HG02571 (cell line): Measurements from ENCODE around the gene STEAP3.
A peak's percentile ranks its signal among the peaks of the same experiment; 100 is the strongest.

Source experiments
- ATAC-seq: cut with Tn5 transposase; IDR thresholded peaks from one replicate; pipeline ENCODE4 v1.9.1; 2021; ENCODE audit warnings: mild to moderate bottlenecking, moderate library complexity; ENCODE audit not compliant: unreplicated experiment

Gene STEAP3

GRCh38 chr2:119223521-119224390 is at the start of gene STEAP3:
Gene STEAP3 (plus strand): TSS chr2:119223834. CDS start chr2:119231013, 7,179 bp downstream.
- ATAC-seq = peak; percentile 80

- no peak for ATAC-seq
Measured at GRCh38 chr2:119174216-119174992, 49.2 kb upstream of the STEAP3 start.

GRCh38 chr2:119174993-119175347 is 48.7 kb upstream of the STEAP3 start:
- no peak for ATAC-seq

- ATAC-seq = no peak
Measured at GRCh38 chr2:119175517-119175916, 48.1 kb upstream of the STEAP3 start.

GRCh38 chr2:119177171-119177837 is 46.3 kb upstream of the STEAP3 start:
- no peak for ATAC-seq

GRCh38 chr2:119177838-119178190 is 45.8 kb upstream of the STEAP3 start:
- no peak for ATAC-seq

- ATAC-seq = no peak
Measured at GRCh38 chr2:119178776-119179175, 44.9 kb upstream of the STEAP3 start.

- ATAC-seq = no peak
Measured at GRCh38 chr2:119179202-119179601, 44.4 kb upstream of the STEAP3 start.

GRCh38 chr2:119179991-119180390 is 43.6 kb upstream of the STEAP3 start:
- ATAC-seq = no peak

GRCh38 chr2:119180892-119181291 is 42.7 kb upstream of the STEAP3 start:
- no peak for ATAC-seq

- no peak for ATAC-seq
Measured at GRCh38 chr2:119181391-119181790, 42.2 kb upstream of the STEAP3 start.

GRCh38 chr2:119181791-119182445 is 41.7 kb upstream of the STEAP3 start:
- no peak for ATAC-seq

- ATAC-seq = no peak
Measured at GRCh38 chr2:119184512-119184911, 39.1 kb upstream of the STEAP3 start.

GRCh38 chr2:119190321-119191111 is 33.1 kb upstream of the STEAP3 start:
- ATAC-seq = no peak

- no peak for ATAC-seq
Measured at GRCh38 chr2:119192893-119193292, 30.7 kb upstream of the STEAP3 start.

- ATAC-seq = no peak
Measured at GRCh38 chr2:119195001-119195400, 28.6 kb upstream of the STEAP3 start.

GRCh38 chr2:119195887-119196286 is 27.7 kb upstream of the STEAP3 start:
- ATAC-seq = no peak

- no peak for ATAC-seq
Measured at GRCh38 chr2:119196301-119197125, 27.1 kb upstream of the STEAP3 start.

- ATAC-seq = no peak
Measured at GRCh38 chr2:119197126-119197405, 26.6 kb upstream of the STEAP3 start.
